Kidney capillary endothelial cell (primary cell): ENCODE results near the gene ZDHHC4.

Experiments used
- DNase-seq: peaks from one replicate; pipeline ENCODE4 v3.0.0-alpha.2; 2018; ENCODE audit warnings: low spot score

Gene ZDHHC4

GRCh38 chr7:6606866-6607583 lies 29.8 kb downstream of the ZDHHC4 start:
- no peak for DNase-seq

- no peak for DNase-seq
Measured at GRCh38 chr7:6607651-6608051, 30.4 kb downstream of the ZDHHC4 start.

- DNase-seq: no peak
Measured at GRCh38 chr7:6608081-6608480, 30.8 kb downstream of the ZDHHC4 start.

GRCh38 chr7:6608794-6609193 lies 31.5 kb downstream of the ZDHHC4 start:
- DNase-seq: no peak

- no peak for DNase-seq
Measured at GRCh38 chr7:6612819-6613218, 35.6 kb downstream of the ZDHHC4 start.

- no peak for DNase-seq
Measured at GRCh38 chr7:6613706-6614105, 36.5 kb downstream of the ZDHHC4 start.

- no peak for DNase-seq
Measured at GRCh38 chr7:6614953-6615722, 37.9 kb downstream of the ZDHHC4 start, which contains the start of gene ZNF853. ZNF853 (plus strand) TSS chr7:6615610; CDS start chr7:6616175, 565 bp downstream.

- no peak for DNase-seq
Measured at GRCh38 chr7:6615723-6616555, 38.7 kb downstream of the ZDHHC4 start.

GRCh38 chr7:6616854-6617643 lies 39.8 kb downstream of the ZDHHC4 start:
- no peak for DNase-seq

GRCh38 chr7:6618621-6619020 lies 41.4 kb downstream of the ZDHHC4 start:
- no peak for DNase-seq

- no peak for DNase-seq
Measured at GRCh38 chr7:6619961-6620360, 42.7 kb downstream of the ZDHHC4 start.

- DNase-seq: no peak
Measured at GRCh38 chr7:6621195-6622133, 44.2 kb downstream of the ZDHHC4 start.

- DNase-seq: no peak
Measured at GRCh38 chr7:6622134-6622710, 45.0 kb downstream of the ZDHHC4 start.

GRCh38 chr7:6623589-6624245 lies 46.5 kb downstream of the ZDHHC4 start:
- no peak for DNase-seq

- no peak for DNase-seq
Measured at GRCh38 chr7:6624246-6624611, 47.0 kb downstream of the ZDHHC4 start.

GRCh38 chr7:6628045-6628444 lies 50.8 kb downstream of the ZDHHC4 start:
- no peak for DNase-seq

GRCh38 chr7:6630007-6630849 lies 53.0 kb downstream of the ZDHHC4 start:
- no peak for DNase-seq

- DNase-seq: no peak
Measured at GRCh38 chr7:6631605-6632004, 54.4 kb downstream of the ZDHHC4 start.

GRCh38 chr7:6634021-6634420 lies 56.8 kb downstream of the ZDHHC4 start:
- no peak for DNase-seq
